RWPE2 (cell line): Measurements from ENCODE around the gene CADPS.

ENCODE experiments used
- ATAC-seq: fragments of 200-7000 bp; cut with Tn5 transposase; 3 replicates; pipeline ENCODE4 v1.9.1; 2021; ENCODE audit warnings: low read depth
- DNase-seq: peaks from one replicate; pipeline ENCODE4 v3.0.0-alpha.2; 2020; ENCODE audit warnings: low spot score
- H3K27ac ChIP-seq: fragments of 450-650 bp; 2 replicates; pipeline ENCODE4 v1.5.1; 2017; ENCODE audit warnings: mild to moderate bottlenecking; ENCODE audit not compliant: poor library complexity, severe bottlenecking
- H3K27me3 ChIP-seq: fragments of 250-450 bp; sonication (Bioruptor Pico); 2 replicates; pipeline ENCODE4 v1.5.1; 2021; ENCODE audit warnings: mild to moderate bottlenecking, moderate library complexity; ENCODE audit not compliant: insufficient read depth, poor library complexity, severe bottlenecking
- H3K36me3 ChIP-seq: fragments of 250-450 bp; sonication (Bioruptor Pico); 2 replicates; pipeline ENCODE4 v1.5.1; 2020; ENCODE audit warnings: low read depth, mild to moderate bottlenecking, moderate library complexity
- H3K4me1 ChIP-seq: fragments of 250-450 bp; sonication (Bioruptor Pico); 2 replicates; pipeline ENCODE4 v1.5.1; 2021; ENCODE audit warnings: mild to moderate bottlenecking, moderate library complexity; ENCODE audit not compliant: insufficient read depth, poor library complexity, severe bottlenecking
- H3K4me3 ChIP-seq: fragments of 250-450 bp; sonication (Bioruptor Pico); 2 replicates; pipeline ENCODE4 v1.5.1; 2021; ENCODE audit warnings: mild to moderate bottlenecking, moderate library complexity; ENCODE audit not compliant: severe bottlenecking
- H3K9me3 ChIP-seq: fragments of 250-450 bp; sonication (Bioruptor Pico); 2 replicates; pipeline ENCODE4 v1.5.1; 2021; ENCODE audit warnings: mild to moderate bottlenecking, moderate library complexity; ENCODE audit not compliant: severe bottlenecking
- CTCF ChIP-seq: fragments of 450-650 bp; IDR thresholded peaks from one replicate; pipeline ENCODE4 v1.5.1; 2017; ENCODE audit warnings: mild to moderate bottlenecking, moderate library complexity; ENCODE audit not compliant: poor library complexity, severe bottlenecking

Gene CADPS

DNA sequence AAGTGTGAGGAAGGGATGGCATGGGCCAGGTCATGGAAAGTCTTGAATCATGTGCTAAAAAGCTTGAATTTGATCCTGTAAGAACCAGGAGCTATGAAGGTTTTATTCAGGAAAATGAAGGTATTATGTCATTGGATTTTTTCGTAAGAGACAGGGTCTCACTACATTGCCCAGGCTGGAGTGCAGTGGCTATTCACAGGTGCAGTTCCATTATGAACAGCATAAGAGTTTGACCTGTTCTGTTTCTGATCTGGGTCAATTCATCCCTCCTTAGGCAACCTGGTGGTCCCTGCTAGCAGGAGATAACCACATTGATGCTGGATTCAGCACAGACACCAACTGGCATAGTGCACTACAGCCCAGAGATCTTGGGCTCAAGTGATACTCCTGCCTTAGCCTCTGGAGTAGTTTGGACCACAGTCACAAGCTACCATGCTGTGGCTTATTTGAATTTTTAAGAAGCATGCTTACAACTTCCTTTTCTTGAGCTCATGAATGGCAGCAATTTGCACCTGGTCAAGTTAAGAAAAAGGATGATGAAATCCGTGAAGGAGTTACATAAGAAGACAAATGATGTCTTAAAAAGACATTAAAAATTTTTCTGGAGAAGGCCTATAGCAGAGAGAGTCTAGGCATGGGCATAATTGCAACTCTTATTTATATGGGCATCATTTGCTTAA lies 79.1 kb downstream of the CADPS start:
- H3K36me3 ChIP-seq: no peaks in the 10 kb centered on the region
- H3K27ac ChIP-seq: no peak overlapping the region
- no peak overlapping the region for H3K4me3 ChIP-seq
- no peaks in the 10 kb centered on the region for H3K9me3 ChIP-seq
- no peak for TF ChIP-seq CTCF
- no peak for DNase-seq
- H3K27me3 ChIP-seq: no peaks in the 10 kb centered on the region
- no peaks in the 10 kb centered on the region for H3K4me1 ChIP-seq
- ATAC-seq: no peak

DNA sequence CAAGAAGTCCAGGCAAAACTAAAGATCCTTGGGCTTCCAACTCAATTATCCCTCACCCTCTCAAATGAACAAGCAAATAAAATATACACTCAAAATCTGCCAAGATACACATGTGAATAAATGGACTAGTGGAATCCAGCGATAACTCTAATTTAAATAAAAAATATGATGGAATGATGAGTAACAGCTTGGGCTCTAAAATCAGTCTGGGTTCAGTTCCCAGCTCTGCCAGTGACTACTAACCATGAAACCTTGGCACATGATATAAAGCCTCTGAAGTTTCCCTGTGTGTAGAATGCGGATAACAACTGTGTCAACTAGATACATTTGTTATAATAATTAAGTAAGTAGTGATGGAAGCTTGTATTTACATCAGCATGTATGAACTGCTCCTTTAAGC lies 81.3 kb downstream of the CADPS start:
- ATAC-seq (no peak), DNase-seq (no peak)
- Histone ChIP-seq H3K27ac (no peak overlapping the region), H3K27me3 (no peaks in the 10 kb centered on the region), H3K36me3 (no peaks in the 10 kb centered on the region), H3K4me3 (no peak overlapping the region), H3K4me1 (no peaks in the 10 kb centered on the region), H3K9me3 (no peaks in the 10 kb centered on the region)
- no peak for TF ChIP-seq CTCF

DNA sequence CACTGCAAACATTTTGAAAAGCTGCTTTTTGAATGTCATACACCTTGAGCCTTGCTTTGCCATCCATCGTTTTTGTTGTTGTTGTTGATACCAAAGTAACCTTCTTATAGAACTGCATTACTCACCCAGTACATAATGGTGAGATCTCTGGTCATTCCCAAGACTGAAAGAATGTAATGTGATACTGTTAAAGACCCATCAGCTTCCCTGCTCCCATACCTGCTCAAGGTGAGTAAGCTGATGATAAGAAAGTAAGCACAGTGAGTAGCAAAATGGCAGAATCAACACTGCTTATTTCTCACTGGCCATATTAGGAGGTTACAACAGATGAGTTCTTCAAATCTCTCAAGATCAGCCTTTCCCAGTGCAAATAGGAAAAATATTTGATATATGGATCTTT lies 89.8 kb downstream of the CADPS start:
- no peaks in the 10 kb centered on the region for H3K4me1 ChIP-seq
- DNase-seq (no peak), ATAC-seq (peak; percentile 49; the same call in 1 of the 3 replicates)
- H3K9me3 ChIP-seq: no peaks in the 10 kb centered on the region
- no peak for TF ChIP-seq CTCF
- no peaks in the 10 kb centered on the region for H3K36me3 ChIP-seq
- H3K27me3 ChIP-seq: no peaks in the 10 kb centered on the region
- H3K27ac ChIP-seq: no peak overlapping the region
- H3K4me3 ChIP-seq: no peak overlapping the region

GRCh38 chr3:62781121-62781520 lies 94.1 kb downstream of the CADPS start:
- ATAC-seq (no peak), DNase-seq (no peak)
- Histone ChIP-seq H3K27me3 (no peaks in the 10 kb centered on the region), H3K4me1 (no peaks in the 10 kb centered on the region), H3K9me3 (no peaks in the 10 kb centered on the region), H3K36me3 (no peaks in the 10 kb centered on the region), H3K4me3 (no peak overlapping the region), H3K27ac (no peak overlapping the region)
- no peak for TF ChIP-seq CTCF

- no peaks in the 10 kb centered on the region for H3K27me3 ChIP-seq
- H3K36me3 ChIP-seq: no peaks in the 10 kb centered on the region
- no peak for DNase-seq
- no peak overlapping the region for H3K4me3 ChIP-seq
- no peak for TF ChIP-seq CTCF
- no peaks in the 10 kb centered on the region for H3K9me3 ChIP-seq
- ATAC-seq: no peak
- no peak overlapping the region for H3K27ac ChIP-seq
- H3K4me1 ChIP-seq: no peaks in the 10 kb centered on the region
Observed at GRCh38 chr3:62777674-62778073, 97.5 kb downstream of the CADPS start.
